Trophoblast cell (in vitro differentiated cells and primary cell): Measurements from ENCODE around the gene NHLRC3.

ENCODE experiments used
- DNase-seq, 2 donors: peaks; one replicate each; pipeline ENCODE4 v3.0.0-alpha.2; 2016
- H2AFZ ChIP-seq: 2 replicates; pipeline ENCODE4 v1.6.1; 2013; ENCODE audit warnings: low read length, moderate library complexity, mild to moderate bottlenecking; ENCODE audit not compliant: insufficient read depth, poor library complexity
- H2AK5ac ChIP-seq: 2 replicates; pipeline ENCODE4 v1.6.1; 2013; ENCODE audit warnings: mild to moderate bottlenecking, low read length
- H2BK120ac ChIP-seq: 2 replicates; pipeline ENCODE4 v1.6.1; 2013; ENCODE audit warnings: low read length, mild to moderate bottlenecking, moderate library complexity; ENCODE audit not compliant: insufficient read depth, poor library complexity
- H2BK12ac ChIP-seq: 2 replicates; pipeline ENCODE4 v1.6.1; 2013; ENCODE audit warnings: mild to moderate bottlenecking, low read length, moderate library complexity
- H2BK5ac ChIP-seq: 2 replicates; pipeline ENCODE4 v1.6.1; 2013; ENCODE audit warnings: low read length, low read depth, moderate library complexity, mild to moderate bottlenecking; ENCODE audit not compliant: poor library complexity
- H3K14ac ChIP-seq: 2 replicates; pipeline ENCODE4 v1.6.1; 2013; ENCODE audit warnings: mild to moderate bottlenecking, low read length
- H3K18ac ChIP-seq: 2 replicates; pipeline ENCODE4 v1.6.1; 2013; ENCODE audit warnings: mild to moderate bottlenecking, low read length
- H3K23ac ChIP-seq: 2 replicates; pipeline ENCODE4 v1.6.1; 2013; ENCODE audit warnings: low read length
- H3K27ac ChIP-seq: 2 replicates; pipeline ENCODE4 v1.5.1; 2013; ENCODE audit warnings: low read depth, mild to moderate bottlenecking, inconsistent platforms, low read length, moderate library complexity
- H3K27me3 ChIP-seq: 2 replicates; pipeline ENCODE4 v1.6.1; 2013; ENCODE audit warnings: inconsistent platforms, mild to moderate bottlenecking, low read length, moderate library complexity; ENCODE audit not compliant: insufficient read depth
- H3K36me3 ChIP-seq, 2 experiments: 1 replicate in 1 of 2; 2 replicates in 1 of 2; pipeline ENCODE4 v1.6.1; 2013; ENCODE audit warnings: low read length in 2 of 2, mild to moderate bottlenecking in 2 of 2, moderate library complexity in 1 of 2; ENCODE audit not compliant: insufficient read depth in 2 of 2, control insufficient read depth in 1 of 2
- H3K4ac ChIP-seq: 2 replicates; pipeline ENCODE4 v1.6.1; 2013; ENCODE audit warnings: low read depth, mild to moderate bottlenecking, low read length, moderate library complexity
- H3K4me1 ChIP-seq, 2 experiments: 1 replicate in 1 of 2; 2 replicates in 1 of 2; pipeline ENCODE4 v1.6.1; 2013; ENCODE audit warnings: low read length in 2 of 2, mild to moderate bottlenecking in 2 of 2, moderate library complexity in 1 of 2; ENCODE audit not compliant: insufficient read depth in 2 of 2, control insufficient read depth in 1 of 2
- H3K4me2 ChIP-seq: 2 replicates; pipeline ENCODE4 v1.6.1; 2013; ENCODE audit warnings: inconsistent platforms, mild to moderate bottlenecking, low read length, moderate library complexity
- H3K4me3 ChIP-seq: 2 replicates; pipeline ENCODE4 v1.5.1; 2013; ENCODE audit warnings: mild to moderate bottlenecking, low read depth, low read length, inconsistent platforms
- H3K79me1 ChIP-seq: one replicate; pipeline ENCODE4 v1.6.1; 2013; ENCODE audit warnings: low read length
- H3K79me2 ChIP-seq: 2 replicates; pipeline ENCODE4 v1.6.1; 2013; ENCODE audit warnings: low read length, mild to moderate bottlenecking; ENCODE audit not compliant: control insufficient read depth, insufficient read depth, poor library complexity
- H3K9ac ChIP-seq: 2 replicates; pipeline ENCODE4 v1.6.1; 2013; ENCODE audit warnings: mild to moderate bottlenecking, low read length
- H3K9me3 ChIP-seq: 2 replicates; pipeline ENCODE4 v1.6.1; 2013; ENCODE audit warnings: low read depth, mild to moderate bottlenecking, control low read depth, inconsistent platforms, low read length; ENCODE audit not compliant: insufficient read depth
- H4K12ac ChIP-seq: 2 replicates; pipeline ENCODE4 v1.6.1; 2013; ENCODE audit warnings: low read depth, mild to moderate bottlenecking, low read length, moderate library complexity
- H4K8ac ChIP-seq: 2 replicates; pipeline ENCODE4 v1.6.1; 2013; ENCODE audit warnings: low read depth, mild to moderate bottlenecking, low read length, moderate library complexity
- H4K91ac ChIP-seq: one replicate; pipeline ENCODE4 v1.6.1; 2013; ENCODE audit warnings: low read depth, mild to moderate bottlenecking, low read length, moderate library complexity
- WGBS: extraction: QIAGEN DNeasy Blood & Tissue Kit; methylation state at CpG from one replicate; pipeline ENCODE4 v1.1.7; 2013; ENCODE audit warnings: missing lambda C conversion rate; ENCODE audit not compliant: insufficient read length, insufficient coverage; ENCODE audit errors: extremely low coverage; 5-methylcytosine and 5-hydroxymethylcytosine counted together

The NHLRC3 gene

GRCh38 chr13:39048806-39049205 is 10.6 kb downstream of the NHLRC3 start:
- Histone ChIP-seq H4K8ac (no peak overlapping the region), H4K12ac (no peak overlapping the region), H4K91ac (no peak overlapping the region), H3K18ac (no peak overlapping the region), H2BK5ac (no peak overlapping the region), H3K36me3 (peaks cover 0 to 2% of the 10 kb centered on the region in 2 experiments), H2AFZ (no peak overlapping the region), H3K79me2 (no peaks in the 10 kb centered on the region), H2AK5ac (no peak overlapping the region), H3K27ac (no peak overlapping the region), H3K14ac (no peak overlapping the region), H3K4me2 (no peak overlapping the region), H3K79me1 (no peaks in the 10 kb centered on the region), H3K9ac (no peak overlapping the region), H3K27me3 (no peaks in the 10 kb centered on the region), H3K4me1 (no peaks in the 10 kb centered on the region), H3K23ac (no peak overlapping the region), H3K4ac (no peak overlapping the region), H3K4me3 (no peak overlapping the region), H2BK120ac (no peak overlapping the region), H3K9me3 (no peaks in the 10 kb centered on the region), H2BK12ac (no peak overlapping the region)
- DNase-seq, result no peak

GRCh38 chr13:39049274-39049673 is 11.0 kb downstream of the NHLRC3 start:
- H3K27me3 ChIP-seq, result no peaks in the 10 kb centered on the region
- H2AFZ ChIP-seq, result no peak overlapping the region
- H3K4ac ChIP-seq, result no peak overlapping the region
- no peak for DNase-seq
- no peak overlapping the region for H4K12ac ChIP-seq
- no peaks in the 10 kb centered on the region for H3K79me1 ChIP-seq
- H2BK12ac ChIP-seq, result no peak overlapping the region
- no peak overlapping the region for H3K18ac ChIP-seq
- no CpG with 5 or more reads among the region's 3 CpGs for WGBS
- no peak overlapping the region for H3K9ac ChIP-seq
- no peaks in the 10 kb centered on the region for H3K36me3 ChIP-seq
- H4K8ac ChIP-seq, result no peak overlapping the region
- no peak overlapping the region for H2BK5ac ChIP-seq
- no peaks in the 10 kb centered on the region for H3K79me2 ChIP-seq
- no peak overlapping the region for H3K14ac ChIP-seq
- no peak overlapping the region for H2AK5ac ChIP-seq
- H3K9me3 ChIP-seq, result no peaks in the 10 kb centered on the region
- no peak overlapping the region for H3K27ac ChIP-seq
- H3K4me2 ChIP-seq, result no peak overlapping the region
- no peaks in the 10 kb centered on the region for H3K4me1 ChIP-seq
- H4K91ac ChIP-seq, result no peak overlapping the region
- no peak overlapping the region for H2BK120ac ChIP-seq
- no peak overlapping the region for H3K23ac ChIP-seq
- H3K4me3 ChIP-seq, result no peak overlapping the region

GRCh38 chr13:39051157-39051556 is 12.9 kb downstream of the NHLRC3 start:
- Histone ChIP-seq H3K4ac (no peak overlapping the region), H3K27ac (no peak overlapping the region), H3K79me2 (no peaks in the 10 kb centered on the region), H4K8ac (no peak overlapping the region), H2AK5ac (no peak overlapping the region), H3K9ac (no peak overlapping the region), H3K4me1 (no peaks in the 10 kb centered on the region), H4K91ac (no peak overlapping the region), H2BK5ac (no peak overlapping the region), H3K79me1 (no peaks in the 10 kb centered on the region), H3K14ac (no peak overlapping the region), H3K9me3 (no peaks in the 10 kb centered on the region), H3K18ac (no peak overlapping the region), H3K4me3 (no peak overlapping the region), H3K4me2 (no peak overlapping the region), H2BK12ac (no peak overlapping the region), H3K27me3 (no peaks in the 10 kb centered on the region), H2BK120ac (no peak overlapping the region), H3K36me3 (no peaks in the 10 kb centered on the region), H3K23ac (no peak overlapping the region), H2AFZ (no peak overlapping the region), H4K12ac (no peak overlapping the region)
- DNase-seq, result peak in 1 of 2 donors; percentile 59
- WGBS, result no CpG with 5 or more reads among the region's 1 CpG

DNA sequence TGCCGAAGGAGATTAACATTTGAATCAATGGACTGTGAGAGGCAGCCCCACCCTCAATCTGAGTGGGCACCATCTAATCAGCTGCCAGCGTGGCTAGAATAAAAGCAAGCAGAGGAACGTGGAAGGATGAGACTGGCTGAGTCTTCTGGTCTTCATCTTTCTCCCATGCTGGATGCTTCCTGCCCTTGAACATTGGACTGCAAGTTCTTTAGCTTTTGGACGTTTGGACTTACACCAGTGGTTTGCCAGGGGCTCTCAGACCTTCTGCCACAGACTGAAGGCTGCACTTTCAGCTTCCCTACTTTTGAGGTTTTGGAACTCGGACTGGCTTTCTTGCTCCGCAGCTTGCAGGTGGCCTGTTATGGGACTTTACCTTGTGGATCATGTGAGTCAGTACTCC is 14.7 kb downstream of the NHLRC3 start:
- no peak overlapping the region for H3K9ac ChIP-seq
- H3K23ac ChIP-seq, result no peak overlapping the region
- H2AK5ac ChIP-seq, result no peak overlapping the region
- H3K79me1 ChIP-seq, result no peaks in the 10 kb centered on the region
- H2BK5ac ChIP-seq, result no peak overlapping the region
- H3K79me2 ChIP-seq, result no peaks in the 10 kb centered on the region
- no peak overlapping the region for H3K4me3 ChIP-seq
- H4K91ac ChIP-seq, result no peak overlapping the region
- H2AFZ ChIP-seq, result no peak overlapping the region
- WGBS, result no CpG with 5 or more reads among the region's 6 CpGs
- H2BK120ac ChIP-seq, result no peak overlapping the region
- no peak overlapping the region for H4K12ac ChIP-seq
- H3K9me3 ChIP-seq, result no peaks in the 10 kb centered on the region
- no peak overlapping the region for H3K18ac ChIP-seq
- no peak for DNase-seq
- no peak overlapping the region for H3K27ac ChIP-seq
- no peak overlapping the region for H4K8ac ChIP-seq
- H3K14ac ChIP-seq, result no peak overlapping the region
- no peaks in the 10 kb centered on the region for H3K4me1 ChIP-seq
- no peaks in the 10 kb centered on the region for H3K27me3 ChIP-seq
- no peak overlapping the region for H2BK12ac ChIP-seq
- H3K36me3 ChIP-seq, result no peaks in the 10 kb centered on the region
- H3K4ac ChIP-seq, result no peak overlapping the region
- no peak overlapping the region for H3K4me2 ChIP-seq
